GM12878 (cell line): ENCODE results near the gene DDIT3. TPM values are rescaled to one million over a fixed set of nuclear protein-coding genes. Genes with fewer than 3 reads are reported as not detected.

Experiments used
- BCL11A ChIP-seq: IDR thresholded peaks from 2 replicates; pipeline ENCODE4 v1.6.1; 2011; ENCODE audit warnings: low read depth, low read length
- CBFB ChIP-seq: IDR thresholded peaks from 2 replicates; pipeline ENCODE4 v1.6.1; 2016; ENCODE audit warnings: antibody characterized with exemption, low read depth
- CBX3 ChIP-seq: fragments of 200-600 bp; sonication (generic); IDR thresholded peaks from 2 replicates; pipeline ENCODE4 v1.6.1; 2016; ENCODE audit warnings: low read depth, borderline replicate concordance
- HDAC6 ChIP-seq: fragments of 200-600 bp; sonication (generic); IDR thresholded peaks from one replicate; pipeline ENCODE4 v1.8.0; 2017; ENCODE audit warnings: antibody characterized with exemption; ENCODE audit not compliant: unreplicated experiment
- HDGF ChIP-seq: fragments of 450-650 bp; IDR thresholded peaks from 2 replicates; pipeline ENCODE4 v1.6.1; 2016; ENCODE audit warnings: antibody characterized with exemption
- KLF5 ChIP-seq: fragments of 450-650 bp; IDR thresholded peaks from 2 replicates; pipeline ENCODE4 v1.6.1; 2014; ENCODE audit warnings: mild to moderate bottlenecking; ENCODE audit not compliant: partially characterized antibody
- MEF2A ChIP-seq: IDR thresholded peaks from 2 replicates; pipeline ENCODE4 v1.6.1; 2011; ENCODE audit warnings: low read depth, mild to moderate bottlenecking, low read length, moderate library complexity; ENCODE audit not compliant: insufficient read depth
- MEF2B ChIP-seq: fragments of 450-650 bp; IDR thresholded peaks from 2 replicates; pipeline ENCODE4 v1.6.1; 2018; ENCODE audit warnings: mild to moderate bottlenecking, moderate library complexity; ENCODE audit not compliant: partially characterized antibody, poor library complexity, severe bottlenecking
- MXI1 ChIP-seq: fragments of 150-350 bp; IDR thresholded peaks from 2 replicates; pipeline ENCODE4 v1.6.1; 2011; ENCODE audit warnings: low read depth, mild to moderate bottlenecking, inconsistent platforms, low read length, improper control_type of control experiment
- MYB ChIP-seq: fragments of 150-350 bp; IDR thresholded peaks from 2 replicates; pipeline ENCODE4 v1.6.1; 2014; ENCODE audit warnings: mild to moderate bottlenecking, low read depth, low read length, borderline replicate concordance
- NFYA ChIP-seq: IDR thresholded peaks from 2 replicates; pipeline ENCODE4 v1.6.1; 2011; ENCODE audit warnings: low read depth, mild to moderate bottlenecking, low read length, improper control_type of control experiment, borderline replicate concordance
- NFYB ChIP-seq: IDR thresholded peaks from 2 replicates; pipeline ENCODE4 v1.6.1; 2011; ENCODE audit warnings: low read depth, mild to moderate bottlenecking, low read length, improper control_type of control experiment, moderate library complexity; ENCODE audit not compliant: insufficient read depth
- NR2F1 ChIP-seq: fragments of 450-650 bp; conservative IDR thresholded peaks from 2 replicates; pipeline ENCODE4 v1.6.1; 2017; ENCODE audit warnings: mild to moderate bottlenecking
- POLR2AphosphoS2 ChIP-seq: IDR thresholded peaks from 2 replicates; pipeline ENCODE4 v1.6.1; 2011; ENCODE audit warnings: low read depth, mild to moderate bottlenecking, low read length, improper control_type of control experiment, moderate library complexity
- POLR2AphosphoS5 ChIP-seq: IDR thresholded peaks from 2 replicates; pipeline ENCODE4 v1.6.1; 2011; ENCODE audit warnings: mild to moderate bottlenecking, low read length, inconsistent platforms
- POU2F2 ChIP-seq: IDR thresholded peaks from 3 replicates; pipeline ENCODE4 v1.6.1; 2011; ENCODE audit warnings: low read depth, mild to moderate bottlenecking, low read length, borderline replicate concordance
- RFX5 ChIP-seq: IDR thresholded peaks from 2 replicates; pipeline ENCODE4 v1.6.1; 2011; ENCODE audit warnings: low read depth, low read length, improper control_type of control experiment
- SIN3A ChIP-seq: IDR thresholded peaks from 2 replicates; pipeline ENCODE4 v1.6.1; 2012; ENCODE audit warnings: low read depth, low read length, improper control_type of control experiment
- SRF ChIP-seq, 2 experiments: IDR thresholded peaks; 2 replicates each; pipeline ENCODE4 v1.6.1; 2011; ENCODE audit warnings: low read depth in 2 of 2, low read length in 2 of 2, mild to moderate bottlenecking in 1 of 2, moderate library complexity in 1 of 2
- TAF1 ChIP-seq: IDR thresholded peaks from 2 replicates; pipeline ENCODE4 v1.6.1; 2011; ENCODE audit warnings: mild to moderate bottlenecking, low read depth, low read length, borderline replicate concordance
- TCF12 ChIP-seq: IDR thresholded peaks from 2 replicates; pipeline ENCODE4 v1.6.1; 2011; ENCODE audit warnings: low read depth, mild to moderate bottlenecking, low read length
- YBX1 ChIP-seq: fragments of 450-650 bp; IDR thresholded peaks from 2 replicates; pipeline ENCODE4 v1.6.1; 2016; ENCODE audit warnings: antibody characterized with exemption
- ZNF274 ChIP-seq: IDR thresholded peaks from one replicate; pipeline ENCODE4 v1.8.0; 2011; ENCODE audit not compliant: insufficient read length, insufficient read depth
- ZNF622 ChIP-seq: fragments of 450-650 bp; IDR thresholded peaks from 2 replicates; pipeline ENCODE4 v1.6.1; 2017; ENCODE audit warnings: mild to moderate bottlenecking, inconsistent platforms
- polyA plus RNA-seq, 11 experiments: library from polyadenylated mRNA; depleted of rRNA in 4 of 11; unstranded in 6 of 11; stranded (reverse) in 5 of 11; fragments of >200 nt; fragmentation: Nextera tagmentation in 4 of 11; fragmentation: Illumina TruSeq in 1 of 11; extraction: Ambion mirVana in 4 of 11; extraction: Trizol in 1 of 11; gene quantifications; 1 replicate in 1 of 11; 2 replicates in 10 of 11; pipeline versions ENCODE4 v1.2.1 to v1.2.3, GENCODE V29; 2011 to 2016; ENCODE audit warnings: inconsistent platforms in 2 of 11, missing spikeins in 2 of 11, low read depth in 1 of 11
- total RNA-seq, 4 experiments: library from RNA; depleted of rRNA in 3 of 4; stranded (reverse); fragments of >200 nt in 3 of 4; fragmentation: Illumina TruSeq in 1 of 4; extraction: Trizol in 1 of 4; gene quantifications; 2 replicates each; pipeline versions ENCODE4 v1.2.1 to v1.2.3, GENCODE V29; 2013 to 2021
- TF ChIP-seq, protein P1 (sequence below): IDR thresholded peaks from 2 replicates; pipeline ENCODE4 v1.6.1; 2012; ENCODE audit warnings: low read depth, low read length, improper control_type of control experiment
- TF ChIP-seq, protein P2 (sequence below): fragments of 450-650 bp; IDR thresholded peaks from 2 replicates; pipeline ENCODE4 v1.6.1; 2018; ENCODE audit warnings: mild to moderate bottlenecking, low read depth, moderate library complexity; ENCODE audit not compliant: partially characterized antibody
- TF ChIP-seq, protein P3 (sequence below): IDR thresholded peaks from 2 replicates; pipeline ENCODE4 v1.6.1; 2012; ENCODE audit warnings: low read depth, low read length, improper control_type of control experiment

The DDIT3 gene
- total and polyA plus RNA-seq, 10 of the 15 experiments (the other 5 are each of a cell fraction or from before 2014, with no cell fraction given), result 9.2 to 28.9 (median 15.5) TPM

- TF ChIP-seq, protein P1, sequence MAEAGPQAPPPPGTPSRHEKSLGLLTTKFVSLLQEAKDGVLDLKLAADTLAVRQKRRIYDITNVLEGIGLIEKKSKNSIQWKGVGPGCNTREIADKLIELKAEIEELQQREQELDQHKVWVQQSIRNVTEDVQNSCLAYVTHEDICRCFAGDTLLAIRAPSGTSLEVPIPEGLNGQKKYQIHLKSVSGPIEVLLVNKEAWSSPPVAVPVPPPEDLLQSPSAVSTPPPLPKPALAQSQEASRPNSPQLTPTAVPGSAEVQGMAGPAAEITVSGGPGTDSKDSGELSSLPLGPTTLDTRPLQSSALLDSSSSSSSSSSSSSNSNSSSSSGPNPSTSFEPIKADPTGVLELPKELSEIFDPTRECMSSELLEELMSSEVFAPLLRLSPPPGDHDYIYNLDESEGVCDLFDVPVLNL, result no peak
- peak; percentile 48 to 73; a peak in 2 of 4 replicates for TF ChIP-seq SRF (IDR thresholded peaks at IDR 0.05; ENCODE audit: low read depth in 2 of 2, low read length in 2 of 2)
- no peak for TF ChIP-seq ZNF274
- TF ChIP-seq POU2F2, result no peak; the same call in 2 of the 3 replicates
- TF ChIP-seq HDGF, result peak; percentile 87
- TF ChIP-seq CBFB, result peak; percentile 52; the same call in 1 of the 2 replicates
- TF ChIP-seq RFX5, result no peak
- no peak for TF ChIP-seq CBX3
- peak; percentile 53; the same call in 1 of the 2 replicates for TF ChIP-seq POLR2AphosphoS5
- TF ChIP-seq POLR2AphosphoS2, result no peak
- no peak for TF ChIP-seq NR2F1
- TF ChIP-seq ZNF622, result no peak
- TF ChIP-seq, protein P2, sequence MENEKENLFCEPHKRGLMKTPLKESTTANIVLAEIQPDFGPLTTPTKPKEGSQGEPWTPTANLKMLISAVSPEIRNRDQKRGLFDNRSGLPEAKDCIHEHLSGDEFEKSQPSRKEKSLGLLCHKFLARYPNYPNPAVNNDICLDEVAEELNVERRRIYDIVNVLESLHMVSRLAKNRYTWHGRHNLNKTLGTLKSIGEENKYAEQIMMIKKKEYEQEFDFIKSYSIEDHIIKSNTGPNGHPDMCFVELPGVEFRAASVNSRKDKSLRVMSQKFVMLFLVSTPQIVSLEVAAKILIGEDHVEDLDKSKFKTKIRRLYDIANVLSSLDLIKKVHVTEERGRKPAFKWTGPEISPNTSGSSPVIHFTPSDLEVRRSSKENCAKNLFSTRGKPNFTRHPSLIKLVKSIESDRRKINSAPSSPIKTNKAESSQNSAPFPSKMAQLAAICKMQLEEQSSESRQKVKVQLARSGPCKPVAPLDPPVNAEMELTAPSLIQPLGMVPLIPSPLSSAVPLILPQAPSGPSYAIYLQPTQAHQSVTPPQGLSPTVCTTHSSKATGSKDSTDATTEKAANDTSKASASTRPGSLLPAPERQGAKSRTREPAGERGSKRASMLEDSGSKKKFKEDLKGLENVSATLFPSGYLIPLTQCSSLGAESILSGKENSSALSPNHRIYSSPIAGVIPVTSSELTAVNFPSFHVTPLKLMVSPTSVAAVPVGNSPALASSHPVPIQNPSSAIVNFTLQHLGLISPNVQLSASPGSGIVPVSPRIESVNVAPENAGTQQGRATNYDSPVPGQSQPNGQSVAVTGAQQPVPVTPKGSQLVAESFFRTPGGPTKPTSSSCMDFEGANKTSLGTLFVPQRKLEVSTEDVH, result no peak
- TF ChIP-seq KLF5, result no peak
- no peak for TF ChIP-seq MYB
- no peak for TF ChIP-seq MXI1
- TF ChIP-seq NFYB, result no peak
- TF ChIP-seq BCL11A, result no peak
- TF ChIP-seq SIN3A, result no peak
- no peak for TF ChIP-seq TCF12
- TF ChIP-seq, protein P3, sequence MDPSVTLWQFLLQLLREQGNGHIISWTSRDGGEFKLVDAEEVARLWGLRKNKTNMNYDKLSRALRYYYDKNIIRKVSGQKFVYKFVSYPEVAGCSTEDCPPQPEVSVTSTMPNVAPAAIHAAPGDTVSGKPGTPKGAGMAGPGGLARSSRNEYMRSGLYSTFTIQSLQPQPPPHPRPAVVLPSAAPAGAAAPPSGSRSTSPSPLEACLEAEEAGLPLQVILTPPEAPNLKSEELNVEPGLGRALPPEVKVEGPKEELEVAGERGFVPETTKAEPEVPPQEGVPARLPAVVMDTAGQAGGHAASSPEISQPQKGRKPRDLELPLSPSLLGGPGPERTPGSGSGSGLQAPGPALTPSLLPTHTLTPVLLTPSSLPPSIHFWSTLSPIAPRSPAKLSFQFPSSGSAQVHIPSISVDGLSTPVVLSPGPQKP, result no peak
- TF ChIP-seq HDAC6, result no peak
- no peak for TF ChIP-seq MEF2B
- no peak for TF ChIP-seq TAF1
- no peak for TF ChIP-seq NFYA
- no peak for TF ChIP-seq MEF2A
- no peak for TF ChIP-seq YBX1
These were observed 40.8 kb downstream of the DDIT3 start, which contains the start of gene ARHGAP9 (continued) for GRCh38 chr12:57479376-57480115.
